NCI-H1417 (cell line): ENCODE results near the gene ADSS1.

Source experiments
- DNase-seq, 3 experiments: peaks; one replicate each; lab custom pipeline; 2025; lab: John Stamatoyannopoulos, UW

Gene ADSS1

GRCh38 chr14:104687601-104688504, 36.2 kb upstream of the ADSS1 start:
- peak in 2 of 3 experiments; percentile 49 to 66 for DNase-seq

GRCh38 chr14:104688505-104689108, 35.4 kb upstream of the ADSS1 start:
- DNase-seq: no peak

- DNase-seq: peak in 2 of 3 experiments; percentile 61 to 63
Measured at GRCh38 chr14:104689109-104689880, 34.7 kb upstream of the ADSS1 start, which contains the start of gene INF2. TSS of gene INF2 (plus strand) at chr14:104689618. CDS start at chr14:104701366, 11,748 bp downstream.

GRCh38 chr14:104689881-104690711, 33.9 kb upstream of the ADSS1 start:
- DNase-seq: peak in 1 of 3 experiments; percentile 54

GRCh38 chr14:104690861-104691455, 33.1 kb upstream of the ADSS1 start:
- DNase-seq: no peak

GRCh38 chr14:104691546-104692260, 32.3 kb upstream of the ADSS1 start:
- DNase-seq: no peak

- DNase-seq: no peak
Measured at GRCh38 chr14:104692261-104692938, 31.6 kb upstream of the ADSS1 start.

- no peak for DNase-seq
Measured at GRCh38 chr14:104692939-104693315, 31.1 kb upstream of the ADSS1 start.

GRCh38 chr14:104693482-104694431, 30.3 kb upstream of the ADSS1 start:
- no peak for DNase-seq

- no peak for DNase-seq
Measured at GRCh38 chr14:104694475-104694950, 29.5 kb upstream of the ADSS1 start.

GRCh38 chr14:104694991-104695659, 28.9 kb upstream of the ADSS1 start:
- DNase-seq: peak in 2 of 3 experiments; percentile 78 to 91

- DNase-seq: no peak
Measured at GRCh38 chr14:104695660-104696000, 28.4 kb upstream of the ADSS1 start.

- no peak for DNase-seq
Measured at GRCh38 chr14:104696671-104697316, 27.2 kb upstream of the ADSS1 start.

- no peak for DNase-seq
Measured at GRCh38 chr14:104697317-104697703, 26.7 kb upstream of the ADSS1 start.

GRCh38 chr14:104697892-104698583, 26.0 kb upstream of the ADSS1 start:
- no peak for DNase-seq

- DNase-seq: no peak
Measured at GRCh38 chr14:104698688-104699425, 25.2 kb upstream of the ADSS1 start.
